ENCODE data around the gene PON2.

DNA sequence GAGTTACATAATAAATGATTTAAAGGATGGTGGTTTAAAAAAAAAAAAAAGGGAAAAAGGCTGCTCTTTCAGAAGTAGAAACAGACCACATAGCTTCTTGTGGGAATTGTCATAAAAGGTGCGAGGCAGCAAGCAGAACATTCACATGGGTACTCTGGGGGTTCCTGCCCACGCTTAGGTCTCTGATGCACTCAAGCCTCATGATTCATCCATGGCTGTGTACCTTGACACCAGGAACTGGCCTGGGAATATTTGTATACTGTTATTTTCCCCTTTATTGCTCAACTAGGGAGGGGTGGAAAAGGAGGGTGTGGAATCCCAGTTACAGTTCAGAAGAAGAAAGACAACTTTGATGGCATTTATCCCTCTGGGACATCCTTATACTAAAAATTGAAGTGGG, 4.0 kb downstream of the PON2 start:
- no peak for TF ChIP-seq POLR2A (IDR thresholded peaks at IDR 0.05)
- TF ChIP-seq, protein P1, sequence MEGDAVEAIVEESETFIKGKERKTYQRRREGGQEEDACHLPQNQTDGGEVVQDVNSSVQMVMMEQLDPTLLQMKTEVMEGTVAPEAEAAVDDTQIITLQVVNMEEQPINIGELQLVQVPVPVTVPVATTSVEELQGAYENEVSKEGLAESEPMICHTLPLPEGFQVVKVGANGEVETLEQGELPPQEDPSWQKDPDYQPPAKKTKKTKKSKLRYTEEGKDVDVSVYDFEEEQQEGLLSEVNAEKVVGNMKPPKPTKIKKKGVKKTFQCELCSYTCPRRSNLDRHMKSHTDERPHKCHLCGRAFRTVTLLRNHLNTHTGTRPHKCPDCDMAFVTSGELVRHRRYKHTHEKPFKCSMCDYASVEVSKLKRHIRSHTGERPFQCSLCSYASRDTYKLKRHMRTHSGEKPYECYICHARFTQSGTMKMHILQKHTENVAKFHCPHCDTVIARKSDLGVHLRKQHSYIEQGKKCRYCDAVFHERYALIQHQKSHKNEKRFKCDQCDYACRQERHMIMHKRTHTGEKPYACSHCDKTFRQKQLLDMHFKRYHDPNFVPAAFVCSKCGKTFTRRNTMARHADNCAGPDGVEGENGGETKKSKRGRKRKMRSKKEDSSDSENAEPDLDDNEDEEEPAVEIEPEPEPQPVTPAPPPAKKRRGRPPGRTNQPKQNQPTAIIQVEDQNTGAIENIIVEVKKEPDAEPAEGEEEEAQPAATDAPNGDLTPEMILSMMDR (IDR thresholded peaks at IDR 0.05): no peak
- TF ChIP-seq EP300 (IDR thresholded peaks at IDR 0.05): no peak

Measured in tibial nerve (tissue), 4 donors.